Stimulated activated CD4-positive, alpha-beta T cell treated with anti-CD3 and anti-CD28 coated beads, Interleukin-15, amount 100 ng/mL, for 24 hours (primary cell): ENCODE data around the gene NPC1L1.

Source experiments
- DNase-seq: peaks from one replicate; pipeline ENCODE4 v3.0.0-alpha.2; 2020

NPC1L1 gene

GRCh38 chr7:44505595-44505994 is 35.5 kb downstream of the NPC1L1 start:
- DNase-seq = peak; percentile 11

GRCh38 chr7:44498230-44498954 is 42.7 kb downstream of the NPC1L1 start:
- no peak for DNase-seq

- no peak for DNase-seq
These were observed 43.7 kb downstream of the NPC1L1 start for GRCh38 chr7:44497155-44498027.

GRCh38 chr7:44496385-44496784 is 44.7 kb downstream of the NPC1L1 start:
- DNase-seq = no peak

GRCh38 chr7:44494960-44495359 is 46.2 kb downstream of the NPC1L1 start:
- DNase-seq = no peak

- no peak for DNase-seq
These were observed 49.9 kb downstream of the NPC1L1 start for GRCh38 chr7:44491229-44491628.

- DNase-seq = peak; percentile 86
These were observed 50.6 kb downstream of the NPC1L1 start, which contains the start of gene NUDCD3 for GRCh38 chr7:44490351-44491200. Gene NUDCD3 (minus strand): TSS chr7:44490658. CDS start chr7:44490600, 58 bp downstream.

- DNase-seq = no peak
These were observed 51.2 kb downstream of the NPC1L1 start for GRCh38 chr7:44489955-44490350.

GRCh38 chr7:44488955-44489354 is 52.2 kb downstream of the NPC1L1 start:
- DNase-seq = no peak

- DNase-seq = peak; percentile 10
These were observed 54.4 kb downstream of the NPC1L1 start for GRCh38 chr7:44486693-44487092.

- DNase-seq = no peak
These were observed 55.1 kb downstream of the NPC1L1 start for GRCh38 chr7:44486001-44486400.

GRCh38 chr7:44484482-44485313 is 56.4 kb downstream of the NPC1L1 start:
- no peak for DNase-seq

- DNase-seq = no peak
These were observed 58.3 kb downstream of the NPC1L1 start for GRCh38 chr7:44482502-44483485.

- DNase-seq = no peak
These were observed 63.2 kb downstream of the NPC1L1 start for GRCh38 chr7:44477938-44478337.

- DNase-seq = peak; percentile 62
These were observed 63.9 kb downstream of the NPC1L1 start for GRCh38 chr7:44477063-44477830.

GRCh38 chr7:44476313-44476712 is 64.8 kb downstream of the NPC1L1 start:
- no peak for DNase-seq

- DNase-seq = no peak
These were observed 67.8 kb downstream of the NPC1L1 start for GRCh38 chr7:44473295-44473694.

- no peak for DNase-seq
These were observed 68.3 kb downstream of the NPC1L1 start for GRCh38 chr7:44472843-44473242.

- no peak for DNase-seq
These were observed 69.3 kb downstream of the NPC1L1 start for GRCh38 chr7:44471850-44472249.

GRCh38 chr7:44471436-44471835 is 69.7 kb downstream of the NPC1L1 start:
- DNase-seq = no peak
